ENCODE measurements around the gene BTF3. TPM values are rescaled to one million over a fixed set of nuclear protein-coding genes. Genes with fewer than 3 reads are reported as not detected.

The BTF3 gene
- total RNA-seq, 1 experiment from 2014 or later, result 861 TPM

- H3K27ac ChIP-seq (ENCODE audit: insufficient read length, low read depth, low read length), result no peak overlapping the region
- H3K4me2 ChIP-seq (ENCODE audit: insufficient read depth, insufficient read length, low read length), result no peak overlapping the region
- H3K27me3 ChIP-seq (ENCODE audit: insufficient read depth, low read length), result no peaks in the 10 kb centered on the region
- no peak for DNase-seq
- Mint-ChIP-seq H3K4me1 (peaks cover 55 to 72% of the 10 kb centered on the region in 2 experiments), H3K27me3 (ENCODE audit: low read depth) (no peaks in the 10 kb centered on the region), H3K4me3 (no peak overlapping the region), H3K27ac (no peak overlapping the region), H3K9me3 (peaks cover 0 to 3% of the 10 kb centered on the region in 2 experiments; a peak in 1 of 5 replicates), H3K36me3 (ENCODE audit: insufficient read depth in 1 of 3, low read depth in 3 of 3) (no peaks in the 10 kb centered on the region; a peak in 1 of 7 replicates)
- H4K5ac ChIP-seq (ENCODE audit: insufficient read length, low read depth, low read length), result no peak overlapping the region
- H2BK15ac ChIP-seq (ENCODE audit: low read depth, low read length), result no peak overlapping the region
- no peaks in the 10 kb centered on the region for H3K23me2 ChIP-seq (ENCODE audit: insufficient read length, low read depth, low read length, poor library complexity, severe bottlenecking)
- H2BK120ac ChIP-seq (ENCODE audit: low read depth, low read length, poor library complexity, severe bottlenecking), result no peak overlapping the region
- H3K18ac ChIP-seq (ENCODE audit: insufficient read length, low read depth, low read length), result no peak overlapping the region
- no peaks in the 10 kb centered on the region for H3K9me3 ChIP-seq (ENCODE audit: control insufficient read depth, low read depth, low read length)
- no peak overlapping the region for H2BK12ac ChIP-seq (ENCODE audit: insufficient read length, low read depth, low read length)
- H3K79me2 ChIP-seq (ENCODE audit: insufficient read depth, low read length), result no peaks in the 10 kb centered on the region
- peaks cover 19% of the 10 kb centered on the region; the same call in 1 of the 2 replicates for H3K4me1 ChIP-seq (ENCODE audit: insufficient read depth, low read length)
- no peak overlapping the region for H2BK20ac ChIP-seq (ENCODE audit: low read depth, low read length, poor library complexity, severe bottlenecking)
- no peaks in the 10 kb centered on the region for H3K79me1 ChIP-seq (ENCODE audit: insufficient read depth, low read depth, low read length, poor library complexity, severe bottlenecking)
- no CpG with 5 or more reads among the region's 2 CpGs for WGBS (ENCODE audit: extremely low coverage, insufficient read length, low lambda C conversion rate)
- H4K91ac ChIP-seq (ENCODE audit: insufficient read length, low read depth, low read length), result no peak overlapping the region
- H3K14ac ChIP-seq (ENCODE audit: insufficient read depth, low read length), result no peak overlapping the region
- TF ChIP-seq CTCF (conservative IDR thresholded peaks at IDR 0.05), result no peak
- H3K56ac ChIP-seq (ENCODE audit: insufficient read length, low read depth, low read length), result no peak overlapping the region
- H3T11ph ChIP-seq (ENCODE audit: low read length), result no peak overlapping the region
- H3K23ac ChIP-seq (ENCODE audit: insufficient read length, low read depth, low read length), result no peak overlapping the region
- no peak overlapping the region for H2AK5ac ChIP-seq (ENCODE audit: insufficient read length, low read length)
- H3K4ac ChIP-seq (ENCODE audit: low read depth, low read length), result no peak overlapping the region
- no peak overlapping the region for H4K8ac ChIP-seq (replicated peaks; ENCODE audit: insufficient read length, low read depth, low read length)
- H3K9ac ChIP-seq (ENCODE audit: extremely low read depth, insufficient read length, low read length), result no peak overlapping the region
- no peak overlapping the region for H2AFZ ChIP-seq (ENCODE audit: low read length)
- no peak overlapping the region for H2BK5ac ChIP-seq (ENCODE audit: insufficient read length, low read length)
- no peaks in the 10 kb centered on the region for H4K20me1 ChIP-seq (ENCODE audit: control insufficient read depth, insufficient read depth, insufficient read length)
Measured at GRCh38 chr5:73490088-73490487, 8.2 kb upstream of the BTF3 start.

All from H9 (cell line).